ENCODE data around the gene DUSP8. TPM values are rescaled to one million over a fixed set of nuclear protein-coding genes. Genes with fewer than 3 reads are reported as not detected.
A peak's percentile ranks its signal among the peaks of the same experiment; 100 is the strongest.

DUSP8 gene
- total RNA-seq, 4 donors from 2014 or later = 2.5 to 8.5 (median 4.8) TPM

- 55% methylated on average over 4 of the region's 12 CpGs for WGBS
- no peak for DNase-seq (ENCODE audit: extremely low spot score)
- Histone ChIP-seq H3K27ac (replicated peaks in 1 of 4) (peak overlapping the region; percentile 90 to 98 (median 98)), H3K27me3 (no peaks in the 10 kb centered on the region), H3K4me3 (peak overlapping the region; percentile 9 to 44 (median 32)), H3K36me3 (peaks cover 0 to 60% (median 43%) of the 10 kb centered on the region in 4 donors), H3K9me3 (no peaks in the 10 kb centered on the region), H3K4me1 (peaks cover 34 to 63% (median 40%) of the 10 kb centered on the region in 4 donors)
- intact Hi-C loops (cut with DNase I) = no loop called here
- no peak for TF ChIP-seq POLR2AphosphoS5 (IDR thresholded peaks at IDR 0.05)
- no peak for TF ChIP-seq EP300 (IDR thresholded peaks at IDR 0.05)
- TF ChIP-seq, protein P1, sequence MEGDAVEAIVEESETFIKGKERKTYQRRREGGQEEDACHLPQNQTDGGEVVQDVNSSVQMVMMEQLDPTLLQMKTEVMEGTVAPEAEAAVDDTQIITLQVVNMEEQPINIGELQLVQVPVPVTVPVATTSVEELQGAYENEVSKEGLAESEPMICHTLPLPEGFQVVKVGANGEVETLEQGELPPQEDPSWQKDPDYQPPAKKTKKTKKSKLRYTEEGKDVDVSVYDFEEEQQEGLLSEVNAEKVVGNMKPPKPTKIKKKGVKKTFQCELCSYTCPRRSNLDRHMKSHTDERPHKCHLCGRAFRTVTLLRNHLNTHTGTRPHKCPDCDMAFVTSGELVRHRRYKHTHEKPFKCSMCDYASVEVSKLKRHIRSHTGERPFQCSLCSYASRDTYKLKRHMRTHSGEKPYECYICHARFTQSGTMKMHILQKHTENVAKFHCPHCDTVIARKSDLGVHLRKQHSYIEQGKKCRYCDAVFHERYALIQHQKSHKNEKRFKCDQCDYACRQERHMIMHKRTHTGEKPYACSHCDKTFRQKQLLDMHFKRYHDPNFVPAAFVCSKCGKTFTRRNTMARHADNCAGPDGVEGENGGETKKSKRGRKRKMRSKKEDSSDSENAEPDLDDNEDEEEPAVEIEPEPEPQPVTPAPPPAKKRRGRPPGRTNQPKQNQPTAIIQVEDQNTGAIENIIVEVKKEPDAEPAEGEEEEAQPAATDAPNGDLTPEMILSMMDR (IDR thresholded peaks at IDR 0.05) = no peak
- TF ChIP-seq POLR2A (IDR thresholded peaks at IDR 0.05; ENCODE audit: low read depth) = peak; percentile 1
These were observed 13.3 kb downstream of the DUSP8 start for GRCh38 chr11:1558775-1559110.

GRCh38 chr11:1557904-1558774 is 13.9 kb downstream of the DUSP8 start:
- 47% methylated on average over 26 of the region's 29 CpGs for WGBS
- TF ChIP-seq POLR2AphosphoS5 (IDR thresholded peaks at IDR 0.05) (peak; percentile 60 to 68), EP300 (IDR thresholded peaks at IDR 0.05) (no peak)
- peaks cover 34 to 57% (median 40%) of the 10 kb centered on the region in 4 donors for H3K4me1 ChIP-seq
- H3K4me3 ChIP-seq = peak overlapping the region; percentile 9 to 44 (median 32)
- intact Hi-C loops (cut with DNase I) = no loop called here
- no peaks in the 10 kb centered on the region for H3K9me3 ChIP-seq
- DNase-seq (ENCODE audit: extremely low spot score) = no peak
- peak overlapping the region; percentile 90 to 98 (median 98) for H3K27ac ChIP-seq (replicated peaks in 1 of 4)
- H3K36me3 ChIP-seq = peaks cover 0 to 54% (median 37%) of the 10 kb centered on the region in 4 donors
- no peaks in the 10 kb centered on the region for H3K27me3 ChIP-seq

DNA sequence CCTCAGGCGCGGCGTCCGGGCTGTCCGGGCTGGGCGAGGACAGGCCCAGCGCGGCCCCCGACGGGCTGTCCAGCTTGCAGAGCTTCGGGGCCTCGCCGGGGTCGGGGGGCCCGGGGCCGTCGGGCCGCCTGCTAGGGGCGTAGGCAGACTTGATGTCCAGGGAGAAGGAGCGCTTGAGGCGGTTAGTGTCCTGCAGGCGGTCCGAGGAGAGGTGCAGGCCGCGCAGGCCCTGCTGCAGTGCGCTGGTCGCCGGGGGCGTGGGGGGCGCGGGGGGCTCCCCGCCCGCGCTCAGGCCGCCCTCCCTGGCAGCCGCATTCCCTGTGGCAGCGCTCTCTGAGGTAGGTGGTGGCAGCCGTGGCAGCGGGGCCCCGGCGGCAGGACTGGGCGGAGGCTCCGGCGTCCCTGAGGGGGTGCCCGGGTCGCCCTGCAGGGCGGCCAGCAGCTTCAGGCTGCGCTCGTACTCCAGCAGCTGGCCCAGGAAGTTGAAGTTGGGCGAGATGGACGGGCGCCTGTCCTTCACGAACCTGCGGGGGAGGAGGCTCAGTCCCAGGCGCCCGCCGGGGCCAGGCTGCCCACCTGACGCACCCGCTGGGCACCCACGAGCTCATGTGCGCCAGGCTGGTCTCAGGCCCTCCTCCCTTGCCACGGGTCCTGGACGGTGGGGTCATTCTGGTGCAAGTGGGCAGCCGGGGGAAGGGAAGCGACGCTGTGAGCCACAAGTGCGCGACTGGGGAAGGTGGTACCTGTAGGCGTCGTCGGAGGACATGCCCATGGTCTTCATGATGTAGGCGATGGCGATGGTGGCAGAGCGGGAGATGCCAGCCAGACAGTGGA is 14.8 kb downstream of the DUSP8 start:
- peak overlapping the region; percentile 90 to 98 (median 98) for H3K27ac ChIP-seq (replicated peaks in 1 of 4)
- DNase-seq (ENCODE audit: extremely low spot score) = no peak
- no peak overlapping the region for H3K4me3 ChIP-seq
- H3K9me3 ChIP-seq = no peaks in the 10 kb centered on the region
- peaks cover 0 to 46% (median 30%) of the 10 kb centered on the region in 4 donors for H3K36me3 ChIP-seq
- 78% methylated on average over 44 of the region's 74 CpGs for WGBS
- TF ChIP-seq POLR2A (IDR thresholded peaks at IDR 0.05; ENCODE audit: low read depth) (no peak), EP300 (IDR thresholded peaks at IDR 0.05) (no peak), POLR2AphosphoS5 (IDR thresholded peaks at IDR 0.05) (no peak)
- TF ChIP-seq, protein P1 (IDR thresholded peaks at IDR 0.05) = no peak
- intact Hi-C loops (cut with DNase I) = no loop called here
- peaks cover 36 to 58% (median 45%) of the 10 kb centered on the region in 4 donors for H3K4me1 ChIP-seq
- no peaks in the 10 kb centered on the region for H3K27me3 ChIP-seq

GRCh38 chr11:1556278-1556902 is 15.7 kb downstream of the DUSP8 start:
- intact Hi-C loops (cut with DNase I) = no loop called here
- no peaks in the 10 kb centered on the region for H3K9me3 ChIP-seq
- H3K4me1 ChIP-seq = peaks cover 36 to 59% (median 46%) of the 10 kb centered on the region in 4 donors
- TF ChIP-seq, protein P1 (IDR thresholded peaks at IDR 0.05) = no peak
- no peak for TF ChIP-seq POLR2A (IDR thresholded peaks at IDR 0.05; ENCODE audit: low read depth)
- no peak for TF ChIP-seq EP300 (IDR thresholded peaks at IDR 0.05)
- H3K36me3 ChIP-seq = peaks cover 0 to 38% (median 22%) of the 10 kb centered on the region in 4 donors
- H3K27me3 ChIP-seq = no peaks in the 10 kb centered on the region
- no peak overlapping the region for H3K27ac ChIP-seq (replicated peaks in 1 of 4)
- no peak overlapping the region for H3K4me3 ChIP-seq
- no peak for DNase-seq (ENCODE audit: extremely low spot score)
- 78% methylated on average over 63 of the region's 63 CpGs for WGBS

All from esophagus muscularis mucosa (tissue), 4 donors.